CD4-positive, alpha-beta T cell treated with Interleukin-6 for 4 hours (primary cell): ENCODE results near the gene LEPROT.
"Not testable (repeated sequence)": the region's sequence is repeated elsewhere in the genome, so short reads cannot be mapped to it uniquely, and the experiment has no call there.

ENCODE experiments used
- DNase-seq: peaks from one replicate; pipeline ENCODE4 v3.0.0-alpha.2; 2020; ENCODE audit warnings: mixed read lengths

Gene LEPROT

GRCh38 chr1:65441464-65441863 is 21.0 kb downstream of the LEPROT start:
- no peak for DNase-seq

- DNase-seq: no peak
These were observed 22.0 kb downstream of the LEPROT start for GRCh38 chr1:65442442-65442841.

GRCh38 chr1:65443647-65444046 is 23.2 kb downstream of the LEPROT start:
- no peak for DNase-seq

- no peak for DNase-seq
These were observed 23.7 kb downstream of the LEPROT start for GRCh38 chr1:65444128-65444640.

GRCh38 chr1:65445837-65446236 is 25.4 kb downstream of the LEPROT start:
- DNase-seq: no peak

- DNase-seq: no peak
These were observed 28.9 kb downstream of the LEPROT start for GRCh38 chr1:65449214-65449823.

- DNase-seq: not testable (repeated sequence)
These were observed 35.2 kb downstream of the LEPROT start for GRCh38 chr1:65455678-65456077.

- no peak for DNase-seq
These were observed 36.0 kb downstream of the LEPROT start for GRCh38 chr1:65456481-65456880.

GRCh38 chr1:65457868-65458267 is 37.4 kb downstream of the LEPROT start:
- DNase-seq: no peak

- DNase-seq: no peak
These were observed 38.4 kb downstream of the LEPROT start for GRCh38 chr1:65458730-65459396.

GRCh38 chr1:65459397-65459768 is 38.9 kb downstream of the LEPROT start:
- DNase-seq: no peak

GRCh38 chr1:65465837-65466236 is 45.4 kb downstream of the LEPROT start:
- not testable (repeated sequence) for DNase-seq

GRCh38 chr1:65467536-65467935 is 47.1 kb downstream of the LEPROT start:
- no peak for DNase-seq

GRCh38 chr1:65469126-65469888 is 48.8 kb downstream of the LEPROT start:
- DNase-seq: no peak

GRCh38 chr1:65469889-65470340 is 49.4 kb downstream of the LEPROT start:
- no peak for DNase-seq

- no peak for DNase-seq
These were observed 50.3 kb downstream of the LEPROT start for GRCh38 chr1:65470766-65471165.

GRCh38 chr1:65471213-65471833 is 50.9 kb downstream of the LEPROT start:
- no peak for DNase-seq

- DNase-seq: no peak
These were observed 51.4 kb downstream of the LEPROT start for GRCh38 chr1:65471861-65472332.

GRCh38 chr1:65476327-65476726 is 55.9 kb downstream of the LEPROT start:
- no peak for DNase-seq

- no peak for DNase-seq
These were observed 57.2 kb downstream of the LEPROT start for GRCh38 chr1:65477414-65478378.

GRCh38 chr1:65478379-65479026 is 58.0 kb downstream of the LEPROT start:
- DNase-seq: no peak
